ENCODE results near the gene ZNF532. TPM values are rescaled to one million over a fixed set of nuclear protein-coding genes. Genes with fewer than 3 reads are reported as not detected.

ZNF532 gene
- total and polyA plus RNA-seq, 8 donors = 56.2 to 153 (median 142) TPM

- no peak overlapping the region for H3K4me3 ChIP-seq
- peaks cover 0 to 8% of the 10 kb centered on the region in 2 donors for H3K36me3 ChIP-seq
- DNase-seq = no peak
- TF ChIP-seq, protein P1, sequence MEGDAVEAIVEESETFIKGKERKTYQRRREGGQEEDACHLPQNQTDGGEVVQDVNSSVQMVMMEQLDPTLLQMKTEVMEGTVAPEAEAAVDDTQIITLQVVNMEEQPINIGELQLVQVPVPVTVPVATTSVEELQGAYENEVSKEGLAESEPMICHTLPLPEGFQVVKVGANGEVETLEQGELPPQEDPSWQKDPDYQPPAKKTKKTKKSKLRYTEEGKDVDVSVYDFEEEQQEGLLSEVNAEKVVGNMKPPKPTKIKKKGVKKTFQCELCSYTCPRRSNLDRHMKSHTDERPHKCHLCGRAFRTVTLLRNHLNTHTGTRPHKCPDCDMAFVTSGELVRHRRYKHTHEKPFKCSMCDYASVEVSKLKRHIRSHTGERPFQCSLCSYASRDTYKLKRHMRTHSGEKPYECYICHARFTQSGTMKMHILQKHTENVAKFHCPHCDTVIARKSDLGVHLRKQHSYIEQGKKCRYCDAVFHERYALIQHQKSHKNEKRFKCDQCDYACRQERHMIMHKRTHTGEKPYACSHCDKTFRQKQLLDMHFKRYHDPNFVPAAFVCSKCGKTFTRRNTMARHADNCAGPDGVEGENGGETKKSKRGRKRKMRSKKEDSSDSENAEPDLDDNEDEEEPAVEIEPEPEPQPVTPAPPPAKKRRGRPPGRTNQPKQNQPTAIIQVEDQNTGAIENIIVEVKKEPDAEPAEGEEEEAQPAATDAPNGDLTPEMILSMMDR (IDR thresholded peaks at IDR 0.05) = no peak
- intact Hi-C loops (cut with DNase I) = no loop called here
- H3K27me3 ChIP-seq = no peaks in the 10 kb centered on the region
- ATAC-seq = no peak
- peaks cover 0 to 7% of the 10 kb centered on the region in 2 donors for H3K9me3 ChIP-seq
- H3K4me1 ChIP-seq = peaks cover 9 to 13% of the 10 kb centered on the region in 2 donors
- no peak overlapping the region for H3K27ac ChIP-seq
Observed at GRCh38 chr18:58988600-58988999, 123.9 kb downstream of the ZNF532 start.

DNA sequence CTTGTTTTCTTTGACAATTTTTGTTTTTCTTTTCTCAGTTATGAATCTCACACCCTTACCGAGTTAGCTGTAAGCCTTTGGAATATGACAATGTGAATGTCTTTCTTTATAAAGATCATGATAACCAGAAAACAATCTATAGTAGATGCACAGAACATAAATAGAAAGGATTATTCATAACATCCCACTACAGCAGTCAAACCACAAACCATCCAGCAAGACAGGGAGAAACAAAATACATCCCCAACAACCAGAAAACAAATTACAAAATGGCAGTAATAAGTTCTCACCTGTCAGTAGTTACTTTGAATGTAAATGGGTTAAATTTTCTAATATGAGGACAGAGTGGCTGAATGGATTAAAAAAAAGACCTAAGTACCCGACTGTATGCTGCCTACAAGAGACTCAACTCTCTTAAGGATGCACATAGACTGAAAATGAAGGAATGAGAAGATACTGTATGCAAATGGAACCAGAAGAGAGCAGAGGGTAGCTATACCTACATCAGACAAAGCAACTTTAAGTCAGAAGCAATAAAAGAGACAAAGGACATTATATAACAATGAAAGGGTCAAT is 124.6 kb downstream of the ZNF532 start:
- no peaks in the 10 kb centered on the region for H3K27me3 ChIP-seq
- intact Hi-C loops (cut with DNase I) = no loop called here
- no peak overlapping the region for H3K4me3 ChIP-seq
- H3K36me3 ChIP-seq = peaks cover 0 to under 1% of the 10 kb centered on the region in 2 donors
- H3K4me1 ChIP-seq = peaks cover 12 to 15% of the 10 kb centered on the region in 2 donors
- H3K27ac ChIP-seq = no peak overlapping the region
- DNase-seq = no peak
- H3K9me3 ChIP-seq = peaks cover 0 to 7% of the 10 kb centered on the region in 2 donors
- TF ChIP-seq, protein P1 (IDR thresholded peaks at IDR 0.05) = no peak
- no peak for ATAC-seq

DNA sequence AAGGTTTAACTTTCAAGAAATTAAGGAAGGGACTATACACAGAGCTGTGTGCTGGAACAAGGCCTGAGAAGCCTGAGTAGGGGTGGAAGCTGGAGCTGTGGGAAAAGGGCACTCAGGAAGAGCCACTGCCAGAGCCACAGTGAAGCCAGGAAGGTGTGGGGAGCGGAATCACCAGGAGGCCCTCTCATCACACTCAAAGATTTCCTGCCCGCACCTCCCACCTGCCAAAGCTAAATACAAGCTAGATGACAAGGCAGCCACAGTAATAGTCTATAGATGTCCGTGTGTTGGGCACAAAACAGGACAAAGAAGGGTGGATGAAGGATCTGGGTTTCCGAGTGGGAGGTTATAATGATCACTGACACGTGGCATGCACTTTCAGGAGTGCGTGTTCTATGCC is 126.0 kb downstream of the ZNF532 start:
- ATAC-seq (no peak), DNase-seq (no peak)
- Histone ChIP-seq H3K4me1 (peaks cover 12 to 15% of the 10 kb centered on the region in 2 donors), H3K27ac (no peak overlapping the region), H3K9me3 (peaks cover 0 to 7% of the 10 kb centered on the region in 2 donors), H3K36me3 (no peaks in the 10 kb centered on the region), H3K4me3 (no peak overlapping the region), H3K27me3 (no peaks in the 10 kb centered on the region)
- TF ChIP-seq, protein P1 (IDR thresholded peaks at IDR 0.05) = no peak
- intact Hi-C loops (cut with DNase I) = no loop called here

DNA sequence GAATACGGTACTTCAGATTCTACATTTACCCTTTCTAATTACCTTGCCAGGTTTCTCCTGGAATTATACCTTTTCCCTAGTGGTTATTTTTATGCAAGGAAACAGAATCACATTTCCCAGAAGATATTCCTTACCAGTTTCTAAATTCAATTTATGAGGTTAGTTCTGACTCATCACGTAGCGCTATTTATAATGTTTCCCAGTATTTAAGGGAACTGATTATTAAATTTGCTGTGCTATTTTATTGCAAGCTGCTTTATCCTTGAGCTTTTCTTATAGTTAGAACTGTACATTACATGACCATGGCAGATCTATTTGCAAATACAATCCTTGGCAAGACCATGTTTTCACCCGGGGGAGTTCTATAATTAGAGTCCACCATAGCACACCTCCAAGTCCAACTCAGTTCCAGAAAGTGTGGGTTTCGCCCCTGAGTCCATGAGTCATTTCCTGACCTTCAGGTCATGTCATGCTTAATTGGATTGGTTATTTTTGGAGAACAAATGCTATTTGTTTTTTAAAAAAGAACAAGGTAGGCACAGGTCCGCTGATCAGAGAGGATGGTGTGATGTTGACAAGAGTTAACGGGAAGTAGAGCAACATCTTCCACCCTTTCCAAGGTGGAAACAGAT is 126.6 kb downstream of the ZNF532 start:
- no peaks in the 10 kb centered on the region for H3K27me3 ChIP-seq
- no peak for DNase-seq
- H3K27ac ChIP-seq = peak overlapping the region in 1 of 2 donors; percentile 70
- H3K36me3 ChIP-seq = no peaks in the 10 kb centered on the region
- TF ChIP-seq, protein P1 (IDR thresholded peaks at IDR 0.05) = no peak
- peaks cover 0 to 7% of the 10 kb centered on the region in 2 donors for H3K9me3 ChIP-seq
- no peak overlapping the region for H3K4me3 ChIP-seq
- peaks cover 12 to 15% of the 10 kb centered on the region in 2 donors for H3K4me1 ChIP-seq
- ATAC-seq = no peak
- intact Hi-C loops (cut with DNase I) = no loop called here

DNA sequence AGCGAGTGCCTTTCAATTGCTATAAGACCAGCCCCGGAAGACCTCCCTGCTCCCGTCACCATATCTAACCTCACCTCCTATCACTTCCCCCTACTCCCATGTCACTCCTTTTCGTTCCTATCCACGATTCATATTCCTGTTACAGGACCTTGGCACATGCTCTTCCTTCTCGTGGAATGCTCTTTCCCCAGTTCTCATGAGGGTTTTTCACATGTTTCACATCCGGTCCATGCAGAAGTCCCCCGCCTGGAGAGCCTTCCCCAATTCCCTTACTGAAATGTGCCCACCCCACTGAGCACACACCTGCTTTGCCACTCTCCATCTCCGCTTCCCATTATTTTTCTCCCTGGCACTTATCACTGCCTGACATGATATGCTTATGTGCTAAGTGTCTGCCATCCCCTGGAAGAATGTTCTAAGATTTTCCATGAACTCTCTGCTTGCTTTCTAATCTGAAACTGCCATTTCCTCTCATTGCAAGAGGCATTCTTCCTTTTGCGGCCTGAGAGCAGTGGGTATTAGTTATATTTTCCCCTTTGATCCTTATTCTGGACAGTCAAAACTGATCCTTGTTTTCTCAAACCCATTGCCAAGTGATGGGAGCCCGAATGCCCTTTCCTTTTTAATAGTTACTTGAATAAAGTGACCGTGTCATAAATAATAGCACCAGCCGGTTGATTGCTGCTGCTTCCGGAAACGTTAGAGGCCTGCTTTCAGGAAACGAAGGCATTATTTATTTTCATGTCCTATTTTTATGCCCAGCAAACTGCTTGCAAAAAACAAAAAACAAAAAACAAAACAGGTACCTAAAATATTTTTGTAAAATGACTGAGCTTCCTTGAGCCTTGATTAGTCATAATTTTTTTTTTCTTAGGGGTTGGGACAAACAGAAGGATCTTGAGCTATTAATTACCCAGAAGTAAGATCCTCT is 127.9 kb downstream of the ZNF532 start:
- H3K4me1 ChIP-seq = peaks cover 12 to 15% of the 10 kb centered on the region in 2 donors
- H3K27me3 ChIP-seq = no peaks in the 10 kb centered on the region
- intact Hi-C loops (cut with DNase I) = no loop called here
- H3K9me3 ChIP-seq = peaks cover 0 to 7% of the 10 kb centered on the region in 2 donors
- DNase-seq = no peak
- H3K27ac ChIP-seq = peak overlapping the region; percentile 51 to 70
- no peak overlapping the region for H3K4me3 ChIP-seq
- no peak for ATAC-seq
- no peaks in the 10 kb centered on the region for H3K36me3 ChIP-seq
- TF ChIP-seq, protein P1 (IDR thresholded peaks at IDR 0.05) = no peak

Measured in left lung (tissue), 10 donors.